Activated gamma-delta T cell (primary cell): ENCODE results near the gene RING1.

Experiments
- DNase-seq: peaks from one replicate; lab custom pipeline; 2025; lab: John Stamatoyannopoulos, UW
- total RNA-seq, 2 donors: gene quantifications; one replicate each; lab custom pipeline; 2026; lab: John Stamatoyannopoulos, UW

Gene RING1
- total RNA-seq, result 52.6 to 56.1 reads per million in 2 donors

GRCh38 chr6:33208091-33208967 lies at the start of gene RING1:
TSS of gene RING1 (plus strand) at chr6:33208500. CDS start at chr6:33208823, 323 bp downstream.
- peak; percentile 79 for DNase-seq

GRCh38 chr6:33160096-33160495 lies 48.2 kb upstream of the RING1 start:
- no peak for DNase-seq

GRCh38 chr6:33160728-33161344 lies 47.5 kb upstream of the RING1 start:
- DNase-seq, result no peak

GRCh38 chr6:33161354-33162331 lies 46.7 kb upstream of the RING1 start:
- DNase-seq, result peak; percentile 70

- DNase-seq, result no peak
Observed at GRCh38 chr6:33163540-33163939, 44.8 kb upstream of the RING1 start.

GRCh38 chr6:33164176-33164575 lies 44.1 kb upstream of the RING1 start:
- DNase-seq, result no peak

GRCh38 chr6:33164665-33165373 lies 43.5 kb upstream of the RING1 start:
- no peak for DNase-seq

- DNase-seq, result no peak
Observed at GRCh38 chr6:33165581-33166258, 42.6 kb upstream of the RING1 start.

- no peak for DNase-seq
Observed at GRCh38 chr6:33166363-33166762, 41.9 kb upstream of the RING1 start.

- DNase-seq, result no peak
Observed at GRCh38 chr6:33166811-33167210, 41.5 kb upstream of the RING1 start.

GRCh38 chr6:33167374-33168283 lies 40.7 kb upstream of the RING1 start:
- DNase-seq, result no peak

- DNase-seq, result no peak
Observed at GRCh38 chr6:33168284-33168601, 40.1 kb upstream of the RING1 start.

- DNase-seq, result no peak
Observed at GRCh38 chr6:33168639-33169038, 39.7 kb upstream of the RING1 start.

- DNase-seq, result no peak
Observed at GRCh38 chr6:33169291-33170175, 38.8 kb upstream of the RING1 start.

GRCh38 chr6:33170176-33171015 lies 37.9 kb upstream of the RING1 start:
- no peak for DNase-seq

GRCh38 chr6:33171016-33171879 lies 37.1 kb upstream of the RING1 start:
- no peak for DNase-seq
